Effector memory CD4-positive, alpha-beta T cell (primary cell): ENCODE data around the gene SLC12A1.

Experiments
- DNase-seq, 3 donors: peaks; one replicate each; pipeline ENCODE4 v3.0.0-alpha.2; 2020
- H3K27ac ChIP-seq: 2 replicates; pipeline ENCODE4 v1.7.0; 2013; ENCODE audit warnings: mild to moderate bottlenecking, low read length, moderate library complexity; ENCODE audit not compliant: insufficient read depth, poor library complexity, severe bottlenecking
- H3K27me3 ChIP-seq: replicated peaks from 2 replicates; pipeline ENCODE4 v1.7.0; 2013; ENCODE audit warnings: mild to moderate bottlenecking, low read length; ENCODE audit not compliant: insufficient read depth, control insufficient read depth, poor library complexity, severe bottlenecking
- H3K36me3 ChIP-seq: 2 replicates; pipeline ENCODE4 v1.7.0; 2013; ENCODE audit warnings: mild to moderate bottlenecking, low read length, moderate library complexity; ENCODE audit not compliant: control insufficient read depth, insufficient read depth
- H3K4me1 ChIP-seq: 2 replicates; pipeline ENCODE4 v1.7.0; 2013; ENCODE audit warnings: low read length, mild to moderate bottlenecking; ENCODE audit not compliant: control insufficient read depth, insufficient read depth, poor library complexity, severe bottlenecking
- H3K4me3 ChIP-seq: 2 replicates; pipeline ENCODE4 v1.7.0; 2013; ENCODE audit warnings: low read length, low read depth, mild to moderate bottlenecking; ENCODE audit not compliant: insufficient read depth, poor library complexity, severe bottlenecking
- H3K9me3 ChIP-seq: 2 replicates; pipeline ENCODE4 v1.7.0; 2013; ENCODE audit warnings: mild to moderate bottlenecking, low read length, moderate library complexity; ENCODE audit not compliant: control insufficient read depth

Gene SLC12A1

DNA sequence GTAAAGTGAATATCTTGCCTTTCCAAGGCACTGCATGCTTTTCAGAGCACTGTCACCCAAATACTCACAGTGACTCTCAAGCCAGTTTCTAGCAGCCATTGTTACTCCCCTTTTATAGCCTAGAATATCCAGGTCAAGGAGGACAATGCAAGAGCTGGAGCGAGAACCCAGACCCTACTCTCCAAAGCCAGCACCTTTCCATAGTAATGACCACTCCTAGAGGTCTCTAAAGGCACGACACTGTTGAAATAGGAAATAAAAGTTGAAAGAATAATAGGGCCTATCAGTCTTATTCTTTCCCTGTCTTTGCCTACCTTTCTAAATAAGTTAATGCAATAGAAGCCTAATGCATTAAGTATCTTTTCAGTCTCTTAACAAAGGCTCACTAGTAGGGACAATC, 91.6 kb downstream of the SLC12A1 start:
- no peak overlapping the region for H3K27ac ChIP-seq
- no peaks in the 10 kb centered on the region for H3K9me3 ChIP-seq
- H3K4me1 ChIP-seq: no peaks in the 10 kb centered on the region
- H3K36me3 ChIP-seq: no peaks in the 10 kb centered on the region
- H3K27me3 ChIP-seq: no peaks in the 10 kb centered on the region
- H3K4me3 ChIP-seq: no peak overlapping the region
- DNase-seq: no peak

DNA sequence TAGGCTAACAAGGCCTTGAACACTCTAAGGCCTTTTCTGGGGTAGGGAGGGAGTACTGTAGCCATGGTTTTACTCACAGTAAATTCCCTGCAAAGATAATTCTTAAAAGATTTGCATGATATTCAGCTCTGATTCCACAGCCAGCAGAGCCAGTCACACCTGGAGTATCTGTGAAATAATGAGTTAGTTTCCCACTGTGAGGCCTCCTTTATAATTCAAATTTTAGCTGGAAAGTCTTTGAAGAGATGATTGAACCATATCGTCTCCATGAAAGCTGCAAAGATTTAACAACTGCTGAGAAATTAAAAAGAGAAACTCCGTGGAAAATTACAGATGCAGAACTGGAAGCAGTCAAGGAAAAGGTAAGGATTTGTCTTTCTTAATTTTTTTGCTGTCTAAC, 92.8 kb downstream of the SLC12A1 start:
- H3K27ac ChIP-seq: no peak overlapping the region
- no peaks in the 10 kb centered on the region for H3K27me3 ChIP-seq
- no peak for DNase-seq
- H3K4me1 ChIP-seq: no peaks in the 10 kb centered on the region
- no peaks in the 10 kb centered on the region for H3K9me3 ChIP-seq
- no peak overlapping the region for H3K4me3 ChIP-seq
- H3K36me3 ChIP-seq: no peaks in the 10 kb centered on the region

DNA sequence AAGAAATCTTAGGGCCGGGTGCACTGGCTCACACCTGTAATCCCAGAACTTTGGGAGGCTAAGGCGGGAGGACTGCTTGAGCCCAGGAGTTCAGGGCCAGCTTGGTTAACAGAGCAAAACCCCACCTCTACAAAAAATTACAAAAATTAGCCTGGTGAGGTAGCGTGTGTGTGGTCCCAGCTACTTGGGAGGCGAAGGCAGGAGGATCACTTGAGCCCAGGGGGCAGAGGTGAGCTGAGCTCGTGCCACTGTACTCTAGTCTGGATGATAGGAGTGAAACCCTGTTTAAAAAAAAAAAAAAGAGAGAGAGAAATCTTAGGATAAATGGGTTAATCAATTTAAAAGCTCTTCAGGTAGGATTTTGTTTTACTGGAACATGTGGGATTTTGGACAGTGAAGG, 93.9 kb downstream of the SLC12A1 start:
- no peaks in the 10 kb centered on the region for H3K27me3 ChIP-seq
- no peak for DNase-seq
- H3K27ac ChIP-seq: no peak overlapping the region

DNA sequence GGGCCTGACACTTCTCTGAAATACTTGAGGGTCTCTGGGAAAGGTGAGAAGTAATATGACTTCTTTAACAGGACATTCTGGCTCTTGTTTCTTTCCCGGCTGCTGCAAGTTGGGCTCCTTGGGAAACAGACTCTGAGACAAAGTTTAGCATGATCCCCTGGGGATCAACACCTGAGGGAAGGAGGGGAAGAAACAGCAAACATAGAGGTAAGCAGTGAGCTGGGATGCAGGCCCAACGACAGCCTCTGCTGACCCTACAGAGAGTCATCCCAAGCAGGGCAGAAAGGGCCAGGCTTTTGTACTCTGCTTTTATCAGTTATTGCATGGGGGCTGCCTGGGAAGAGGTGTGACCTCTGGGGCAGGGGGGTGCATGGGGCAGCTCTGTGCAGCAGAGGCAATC, 98.3 kb downstream of the SLC12A1 start:
- no peak for DNase-seq
- H3K27ac ChIP-seq: no peak overlapping the region

More for the DNA sequence above, 93.9 kb downstream of the SLC12A1 start:
- Histone ChIP-seq H3K4me3 (no peak overlapping the region), H3K36me3 (no peaks in the 10 kb centered on the region), H3K4me1 (no peaks in the 10 kb centered on the region), H3K9me3 (no peaks in the 10 kb centered on the region)

DNA sequence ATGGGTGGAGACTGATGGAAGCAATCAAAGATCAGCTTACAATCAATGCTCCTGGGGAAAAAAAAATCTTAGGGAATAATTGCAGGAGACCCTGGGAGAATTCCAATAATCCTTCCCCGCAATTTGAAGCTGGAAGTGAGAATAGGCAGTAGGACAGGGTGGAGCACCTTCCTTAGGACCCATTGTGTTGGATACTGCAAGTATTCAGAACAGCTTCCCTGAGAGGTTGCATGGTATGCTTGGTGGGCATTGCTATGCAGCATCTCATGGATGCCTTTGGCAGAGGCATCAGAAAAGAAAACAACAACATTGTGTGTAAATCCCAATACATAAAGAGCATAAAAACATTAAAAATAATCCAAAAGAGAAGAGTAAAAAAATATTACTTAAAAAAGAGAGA, 100.5 kb downstream of the SLC12A1 start:
- Histone ChIP-seq H3K27me3 (no peaks in the 10 kb centered on the region), H3K9me3 (no peaks in the 10 kb centered on the region), H3K4me3 (no peak overlapping the region), H3K27ac (no peak overlapping the region), H3K4me1 (no peaks in the 10 kb centered on the region), H3K36me3 (no peaks in the 10 kb centered on the region)
- DNase-seq: no peak

More for the DNA sequence above, 98.3 kb downstream of the SLC12A1 start:
- no peaks in the 10 kb centered on the region for H3K27me3 ChIP-seq
- H3K36me3 ChIP-seq: no peaks in the 10 kb centered on the region
- H3K4me1 ChIP-seq: no peaks in the 10 kb centered on the region
- H3K9me3 ChIP-seq: no peaks in the 10 kb centered on the region
- H3K4me3 ChIP-seq: no peak overlapping the region

DNA sequence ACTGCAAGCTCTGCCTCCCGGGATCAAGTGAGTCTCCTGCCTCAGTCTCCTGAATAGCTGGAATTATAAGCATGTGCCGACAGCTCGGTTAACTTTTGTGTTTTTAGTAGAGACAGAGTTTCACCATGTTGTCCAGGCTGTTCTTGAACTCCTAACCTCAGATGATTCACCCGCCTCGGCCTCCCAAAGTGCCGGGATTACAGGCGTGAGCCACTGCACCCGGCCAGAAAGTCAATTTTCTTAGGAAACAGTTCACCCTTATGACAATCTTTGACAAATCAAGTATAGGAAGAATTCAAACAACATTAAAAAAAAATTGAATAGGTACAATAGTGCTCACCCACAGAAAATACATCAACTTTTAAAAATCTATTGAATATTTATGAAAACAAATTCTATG, 101.5 kb downstream of the SLC12A1 start:
- Histone ChIP-seq H3K4me1 (no peaks in the 10 kb centered on the region), H3K27me3 (no peaks in the 10 kb centered on the region), H3K27ac (no peak overlapping the region), H3K4me3 (no peak overlapping the region), H3K36me3 (no peaks in the 10 kb centered on the region), H3K9me3 (no peaks in the 10 kb centered on the region)
- DNase-seq: no peak

DNA sequence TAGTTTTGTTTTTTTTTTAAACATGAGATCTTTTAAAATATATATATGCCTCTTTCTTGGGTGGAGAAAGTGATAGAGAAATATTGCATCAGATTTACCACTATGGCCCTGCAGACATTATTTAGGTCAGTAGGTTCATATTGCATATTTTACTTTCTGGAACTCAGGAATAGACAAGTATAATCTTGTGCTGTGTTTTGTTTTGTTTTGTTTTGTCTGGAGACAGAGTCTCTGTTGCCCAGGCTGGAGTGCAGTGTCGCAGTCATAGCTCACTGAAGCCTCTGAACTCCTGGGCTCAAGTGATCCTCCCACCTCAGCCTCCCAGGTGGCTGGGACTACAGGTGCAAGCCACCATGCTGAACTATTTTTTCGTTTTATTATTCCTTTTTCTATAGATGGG, 103.6 kb downstream of the SLC12A1 start:
- no peaks in the 10 kb centered on the region for H3K27me3 ChIP-seq
- no peaks in the 10 kb centered on the region for H3K9me3 ChIP-seq
- H3K4me1 ChIP-seq: no peaks in the 10 kb centered on the region
- no peak overlapping the region for H3K4me3 ChIP-seq
- H3K27ac ChIP-seq: no peak overlapping the region
- no peak for DNase-seq
- H3K36me3 ChIP-seq: no peaks in the 10 kb centered on the region

DNA sequence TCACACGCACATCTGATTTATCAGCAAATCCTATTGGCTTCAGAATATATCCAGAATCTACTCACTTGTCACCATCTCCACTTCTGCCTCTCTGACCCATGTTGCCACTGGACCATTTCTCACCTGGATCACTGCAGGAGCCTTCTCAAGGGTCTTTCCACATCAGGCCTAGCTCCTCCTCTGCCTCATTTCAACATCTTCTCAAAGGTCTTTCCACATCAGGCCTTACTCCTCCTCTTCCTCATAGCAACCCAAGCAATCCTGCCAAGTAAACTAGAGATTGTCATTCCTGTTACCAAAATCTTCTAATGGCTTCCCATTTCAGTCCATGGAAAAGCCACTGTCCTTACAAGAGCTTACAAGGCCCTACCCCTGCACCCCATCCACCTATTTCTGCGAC, 107.1 kb downstream of the SLC12A1 start:
- no peaks in the 10 kb centered on the region for H3K36me3 ChIP-seq
- no peaks in the 10 kb centered on the region for H3K4me1 ChIP-seq
- no peaks in the 10 kb centered on the region for H3K27me3 ChIP-seq
- DNase-seq: no peak
- no peak overlapping the region for H3K27ac ChIP-seq
- no peak overlapping the region for H3K4me3 ChIP-seq
- no peaks in the 10 kb centered on the region for H3K9me3 ChIP-seq

DNA sequence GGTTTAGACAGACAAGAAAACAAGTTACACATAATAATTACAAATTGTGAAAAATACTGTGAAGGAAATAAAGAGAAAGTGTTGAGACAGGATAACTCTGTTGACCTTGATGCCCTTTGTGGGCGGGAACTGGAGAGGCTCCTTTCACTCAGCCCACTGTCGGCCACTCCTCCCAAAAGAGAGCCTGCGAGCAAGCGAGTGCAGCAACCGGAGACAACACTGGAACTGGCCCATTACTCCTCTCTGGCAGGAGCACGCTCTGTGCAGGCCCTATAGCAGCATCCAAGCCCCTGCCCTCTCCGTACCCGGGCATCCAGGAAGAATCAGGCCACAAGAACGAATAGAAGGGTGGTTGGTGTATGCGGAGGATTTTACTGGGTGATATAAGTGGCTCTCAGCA, 108.9 kb downstream of the SLC12A1 start:
- Histone ChIP-seq H3K4me3 (no peak overlapping the region), H3K27me3 (no peaks in the 10 kb centered on the region), H3K27ac (no peak overlapping the region), H3K36me3 (no peaks in the 10 kb centered on the region), H3K4me1 (no peaks in the 10 kb centered on the region), H3K9me3 (no peaks in the 10 kb centered on the region)
- no peak for DNase-seq

DNA sequence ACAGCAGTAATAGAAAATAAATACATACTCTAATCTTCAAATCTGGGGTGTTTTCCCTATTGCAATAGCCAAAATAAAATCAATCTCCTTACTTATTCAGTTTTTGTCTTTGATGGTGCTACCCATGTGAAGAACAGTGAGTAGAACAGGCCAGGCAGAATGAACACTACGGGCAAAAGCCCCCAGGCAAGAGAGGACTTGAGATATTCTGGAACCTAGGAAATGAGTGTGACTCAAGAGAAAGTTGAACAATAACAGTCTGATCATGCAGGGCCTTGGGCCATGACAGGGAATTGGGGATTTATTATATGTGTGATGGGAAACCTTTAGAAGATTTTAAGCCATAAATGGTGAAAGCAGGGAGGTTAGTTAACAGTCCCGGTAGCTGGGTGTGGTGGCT, 111.1 kb downstream of the SLC12A1 start:
- Histone ChIP-seq H3K4me3 (no peak overlapping the region), H3K36me3 (no peaks in the 10 kb centered on the region), H3K27ac (no peak overlapping the region), H3K4me1 (no peaks in the 10 kb centered on the region), H3K27me3 (no peaks in the 10 kb centered on the region), H3K9me3 (no peaks in the 10 kb centered on the region)
- DNase-seq: no peak

DNA sequence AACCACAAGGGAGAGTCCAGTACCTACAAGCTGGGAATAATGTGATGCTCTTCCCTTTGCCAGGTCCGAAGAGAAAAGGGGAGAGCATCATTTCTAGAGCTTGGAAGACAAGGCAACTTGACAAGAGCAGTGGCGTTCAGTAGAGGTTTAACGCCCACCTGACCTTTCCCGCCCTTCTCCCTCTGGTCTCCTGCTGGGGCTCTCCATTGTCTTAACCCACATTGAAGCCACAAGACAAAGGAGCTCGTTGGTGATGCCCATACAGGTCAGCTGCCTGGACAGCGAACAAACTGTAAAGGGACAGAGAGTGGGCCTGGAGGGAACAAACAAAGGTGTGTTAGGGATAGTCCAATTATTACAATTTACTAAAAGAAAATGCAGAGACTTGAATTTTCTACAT, 112.0 kb downstream of the SLC12A1 start:
- no peaks in the 10 kb centered on the region for H3K9me3 ChIP-seq
- H3K4me3 ChIP-seq: no peak overlapping the region
- no peaks in the 10 kb centered on the region for H3K36me3 ChIP-seq
- H3K27me3 ChIP-seq: no peaks in the 10 kb centered on the region
- no peak for DNase-seq
- H3K4me1 ChIP-seq: no peaks in the 10 kb centered on the region
- H3K27ac ChIP-seq: no peak overlapping the region
